ENCODE data around the gene RAB7A. TPM values are rescaled to one million over a fixed set of nuclear protein-coding genes. Genes with fewer than 3 reads are reported as not detected.

Gene RAB7A
- total and polyA plus RNA-seq, 2 of the 13 experiments (the other 11 are each of a cell fraction or from before 2014, with no cell fraction given): 26.5 to 182 TPM

DNA sequence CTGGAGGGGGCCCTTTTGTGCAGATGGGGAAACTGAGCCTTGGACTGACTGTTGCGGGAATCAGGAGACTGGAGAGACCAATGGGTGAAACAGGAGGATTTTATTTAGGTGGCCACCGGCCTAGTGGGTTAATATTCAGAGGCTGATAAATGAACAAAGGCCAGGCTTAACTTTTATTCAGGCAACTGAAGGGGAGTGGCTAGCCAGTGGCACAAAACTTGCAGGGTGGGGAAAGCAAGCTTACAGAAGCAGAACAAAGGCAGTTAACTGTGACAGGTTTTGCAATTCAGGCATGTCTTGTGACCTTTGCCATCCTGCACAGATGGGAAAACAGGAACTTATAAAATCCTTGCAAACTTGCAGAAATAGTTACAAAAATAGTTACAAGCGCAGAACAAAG lies 128.5 kb downstream of the RAB7A start:
- no peak overlapping the region for H3K4me3 ChIP-seq (replicated peaks in 1 of 3; ENCODE audit: insufficient read depth in 1 of 3, low read depth in 2 of 3, low read length in 3 of 3)
- H3K4me1 ChIP-seq (ENCODE audit: insufficient read depth, low read length): peaks cover 13% of the 10 kb centered on the region
- no peaks in the 10 kb centered on the region for H3K36me3 ChIP-seq (replicated peaks in 1 of 2; ENCODE audit: control insufficient read depth in 1 of 2, insufficient read depth in 2 of 2, low read length in 2 of 2)
- no peak overlapping the region for H2AFZ ChIP-seq (ENCODE audit: low read length)
- ATAC-seq (no peak), FAIRE-seq (no peak), DNase-seq (ENCODE audit: low spot score) (no peak)
- H3K4me2 ChIP-seq (ENCODE audit: low read depth, low read length): no peak overlapping the region
- no peaks in the 10 kb centered on the region for H3K27me3 ChIP-seq (ENCODE audit: control insufficient read depth in 1 of 2, insufficient read depth in 2 of 2, low read length in 2 of 2)
- in situ Hi-C loops (cut with HindIII; ENCODE audit: extremely low pct_ligation_motif_present, low pct_unique_long_range_greater_than_20kb) (no loop called here), intact Hi-C loops (cut with micrococcal nuclease; ENCODE audit: unreplicated experiment) (no loop called here)
- no peaks in the 10 kb centered on the region for H4K20me1 ChIP-seq (ENCODE audit: insufficient read depth, low read length)
- H3K9ac ChIP-seq (ENCODE audit: insufficient read depth, low read depth, low read length): no peak overlapping the region
- H3K27ac ChIP-seq (ENCODE audit: extremely low read length, insufficient read depth, low read length): no peak overlapping the region
- WGBS (ENCODE audit: low lambda C conversion rate): 0% methylated on average over 3 of the region's 3 CpGs
- no TSS peak for BruUV-seq (replicated peaks)
- POLR2A ChIA-PET: no interaction called here
- CTCF ChIA-PET (ENCODE audit: low intra/inter-chr PET ratio, low total read pairs): no interaction called here
- no peaks in the 10 kb centered on the region for H3K79me2 ChIP-seq (ENCODE audit: insufficient read depth, low read length)
- TF ChIP-seq NONO (IDR thresholded peaks at IDR 0.05) (no peak), NONO (CRISPR knock-in tag; conservative IDR thresholded peaks at IDR 0.05) (no peak), ZNF572 (CRISPR knock-in tag; IDR thresholded peaks at IDR 0.05) (no peak), ZNF337 (CRISPR knock-in tag; IDR thresholded peaks at IDR 0.05; ENCODE audit: borderline replicate concordance, low read depth) (no peak), HOXA3 (CRISPR knock-in tag; IDR thresholded peaks at IDR 0.05) (no peak), HDAC2 (CRISPR knock-in tag; IDR thresholded peaks at IDR 0.05) (no peak), HHEX (CRISPR knock-in tag; IDR thresholded peaks at IDR 0.05) (no peak), TCF7L2 (IDR thresholded peaks at IDR 0.05; ENCODE audit: low read depth, low read length) (no peak), DNMT1 (CRISPR knock-in tag; IDR thresholded peaks at IDR 0.05) (no peak), FOXC1 (CRISPR knock-in tag; IDR thresholded peaks at IDR 0.05; ENCODE audit: borderline replicate concordance) (no peak)
- TF ChIP-seq, protein P1, sequence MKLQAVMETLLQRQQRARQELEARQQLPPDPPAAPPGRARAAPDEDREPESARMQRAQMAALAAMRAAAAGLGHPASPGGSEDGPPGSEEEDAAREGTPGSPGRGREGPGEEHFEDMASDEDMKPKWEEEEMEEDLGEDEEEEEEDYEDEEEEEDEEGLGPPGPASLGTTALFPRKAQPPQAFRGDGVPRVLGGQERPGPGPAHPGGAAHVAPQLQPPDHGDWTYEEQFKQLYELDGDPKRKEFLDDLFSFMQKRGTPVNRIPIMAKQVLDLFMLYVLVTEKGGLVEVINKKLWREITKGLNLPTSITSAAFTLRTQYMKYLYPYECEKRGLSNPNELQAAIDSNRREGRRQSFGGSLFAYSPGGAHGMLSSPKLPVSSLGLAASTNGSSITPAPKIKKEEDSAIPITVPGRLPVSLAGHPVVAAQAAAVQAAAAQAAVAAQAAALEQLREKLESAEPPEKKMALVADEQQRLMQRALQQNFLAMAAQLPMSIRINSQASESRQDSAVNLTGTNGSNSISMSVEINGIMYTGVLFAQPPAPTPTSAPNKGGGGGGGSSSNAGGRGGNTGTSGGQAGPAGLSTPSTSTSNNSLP (IDR thresholded peaks at IDR 0.05; ENCODE audit: low read depth, low read length): no peak
- TF ChIP-seq, protein P2, sequence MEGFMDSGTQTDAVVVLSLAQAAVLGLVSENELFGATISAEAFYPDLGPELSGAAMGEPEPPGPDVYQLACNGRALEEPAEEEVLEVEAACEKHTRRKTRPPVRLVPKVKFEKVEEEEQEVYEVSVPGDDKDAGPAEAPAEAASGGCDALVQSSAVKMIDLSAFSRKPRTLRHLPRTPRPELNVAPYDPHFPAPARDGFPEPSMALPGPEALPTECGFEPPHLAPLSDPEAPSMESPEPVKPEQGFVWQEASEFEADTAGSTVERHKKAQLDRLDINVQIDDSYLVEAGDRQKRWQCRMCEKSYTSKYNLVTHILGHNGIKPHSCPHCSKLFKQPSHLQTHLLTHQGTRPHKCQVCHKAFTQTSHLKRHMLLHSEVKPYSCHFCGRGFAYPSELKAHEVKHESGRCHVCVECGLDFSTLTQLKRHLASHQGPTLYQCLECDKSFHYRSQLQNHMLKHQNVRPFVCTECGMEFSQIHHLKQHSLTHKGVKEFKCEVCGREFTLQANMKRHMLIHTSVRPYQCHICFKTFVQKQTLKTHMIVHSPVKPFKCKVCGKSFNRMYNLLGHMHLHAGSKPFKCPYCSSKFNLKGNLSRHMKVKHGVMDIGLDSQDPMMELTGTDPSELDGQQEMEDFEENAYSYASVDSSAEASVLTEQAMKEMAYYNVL (CRISPR knock-in tag; IDR thresholded peaks at IDR 0.05; ENCODE audit: borderline replicate concordance): no peak
- TF ChIP-seq, protein P3, sequence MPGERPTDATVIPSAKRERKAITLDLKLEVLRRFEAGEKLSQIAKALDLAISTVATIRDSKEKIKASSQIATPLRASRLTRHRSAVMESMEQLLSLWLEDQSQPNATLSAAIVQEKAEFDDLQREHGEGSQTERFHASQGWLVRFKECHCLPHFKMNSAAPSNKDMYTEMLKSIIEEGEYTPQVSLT (CRISPR knock-in tag; IDR thresholded peaks at IDR 0.05; ENCODE audit: borderline replicate concordance, low read depth): no peak
- TF ChIP-seq, protein P4, sequence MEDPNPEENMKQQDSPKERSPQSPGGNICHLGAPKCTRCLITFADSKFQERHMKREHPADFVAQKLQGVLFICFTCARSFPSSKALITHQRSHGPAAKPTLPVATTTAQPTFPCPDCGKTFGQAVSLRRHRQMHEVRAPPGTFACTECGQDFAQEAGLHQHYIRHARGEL (CRISPR knock-in tag; IDR thresholded peaks at IDR 0.05): no peak
- TF ChIP-seq, protein P5, sequence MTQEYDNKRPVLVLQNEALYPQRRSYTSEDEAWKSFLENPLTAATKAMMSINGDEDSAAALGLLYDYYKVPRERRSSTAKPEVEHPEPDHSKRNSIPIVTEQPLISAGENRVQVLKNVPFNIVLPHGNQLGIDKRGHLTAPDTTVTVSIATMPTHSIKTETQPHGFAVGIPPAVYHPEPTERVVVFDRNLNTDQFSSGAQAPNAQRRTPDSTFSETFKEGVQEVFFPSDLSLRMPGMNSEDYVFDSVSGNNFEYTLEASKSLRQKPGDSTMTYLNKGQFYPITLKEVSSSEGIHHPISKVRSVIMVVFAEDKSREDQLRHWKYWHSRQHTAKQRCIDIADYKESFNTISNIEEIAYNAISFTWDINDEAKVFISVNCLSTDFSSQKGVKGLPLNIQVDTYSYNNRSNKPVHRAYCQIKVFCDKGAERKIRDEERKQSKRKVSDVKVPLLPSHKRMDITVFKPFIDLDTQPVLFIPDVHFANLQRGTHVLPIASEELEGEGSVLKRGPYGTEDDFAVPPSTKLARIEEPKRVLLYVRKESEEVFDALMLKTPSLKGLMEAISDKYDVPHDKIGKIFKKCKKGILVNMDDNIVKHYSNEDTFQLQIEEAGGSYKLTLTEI (CRISPR knock-in tag; conservative IDR thresholded peaks at IDR 0.05): no peak
- peaks cover 43% of the 10 kb centered on the region for H3K9me3 ChIP-seq (ENCODE audit: low read length)
